Measurements from ENCODE around the gene PSD2. TPM values are rescaled to one million over a fixed set of nuclear protein-coding genes. Genes with fewer than 3 reads are reported as not detected.

PSD2 gene
- total RNA-seq, 1 experiment from 2014 or later, result not detected

DNA sequence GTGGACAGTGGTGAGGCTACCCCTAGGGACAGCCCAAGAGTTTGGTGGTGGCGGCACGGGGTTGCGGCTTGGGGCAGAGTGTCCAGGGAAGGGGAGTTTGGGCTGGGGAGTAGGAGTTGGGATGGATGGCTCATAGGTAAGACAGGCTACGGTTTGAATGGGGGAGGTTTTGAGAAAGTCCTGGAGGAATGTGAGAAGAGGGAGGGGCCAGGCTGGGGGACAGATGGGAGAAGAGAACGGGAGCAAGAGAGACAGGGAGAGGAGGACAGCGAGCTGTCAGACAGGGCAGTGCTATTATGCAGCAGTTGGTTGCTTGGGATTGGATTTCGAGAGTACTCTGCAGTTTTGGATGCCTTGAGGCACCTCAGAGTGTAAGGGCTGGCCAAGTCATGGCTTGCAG is 24.5 kb downstream of the PSD2 start:
- no peak overlapping the region for H3K4me2 ChIP-seq (ENCODE audit: low read length)
- no peaks in the 10 kb centered on the region for H3K9me2 ChIP-seq (replicated peaks; ENCODE audit: low read length)
- H3K9ac ChIP-seq (ENCODE audit: low read length), result no peak overlapping the region
- no TSS peak for BruUV-seq (replicated peaks)
- H3K4me3 ChIP-seq (ENCODE audit: low read length), result no peak overlapping the region
- no peaks in the 10 kb centered on the region for H3K79me2 ChIP-seq (ENCODE audit: low read length)
- DNase-seq (no peak), ATAC-seq (no peak)
- no peak overlapping the region for H2AFZ ChIP-seq (ENCODE audit: low read length)
- no peak overlapping the region for H3K27ac ChIP-seq (ENCODE audit: low read length)
- intact Hi-C loops (cut with micrococcal nuclease), result no loop called here
- TF ChIP-seq EZH2phosphoT487 (IDR thresholded peaks at IDR 0.05; ENCODE audit: borderline replicate concordance, low read length), result no peak
- no peak for TF ChIP-seq EZH2 (IDR thresholded peaks at IDR 0.05; ENCODE audit: low read length, unreplicated experiment)
- TF ChIP-seq, protein P1, sequence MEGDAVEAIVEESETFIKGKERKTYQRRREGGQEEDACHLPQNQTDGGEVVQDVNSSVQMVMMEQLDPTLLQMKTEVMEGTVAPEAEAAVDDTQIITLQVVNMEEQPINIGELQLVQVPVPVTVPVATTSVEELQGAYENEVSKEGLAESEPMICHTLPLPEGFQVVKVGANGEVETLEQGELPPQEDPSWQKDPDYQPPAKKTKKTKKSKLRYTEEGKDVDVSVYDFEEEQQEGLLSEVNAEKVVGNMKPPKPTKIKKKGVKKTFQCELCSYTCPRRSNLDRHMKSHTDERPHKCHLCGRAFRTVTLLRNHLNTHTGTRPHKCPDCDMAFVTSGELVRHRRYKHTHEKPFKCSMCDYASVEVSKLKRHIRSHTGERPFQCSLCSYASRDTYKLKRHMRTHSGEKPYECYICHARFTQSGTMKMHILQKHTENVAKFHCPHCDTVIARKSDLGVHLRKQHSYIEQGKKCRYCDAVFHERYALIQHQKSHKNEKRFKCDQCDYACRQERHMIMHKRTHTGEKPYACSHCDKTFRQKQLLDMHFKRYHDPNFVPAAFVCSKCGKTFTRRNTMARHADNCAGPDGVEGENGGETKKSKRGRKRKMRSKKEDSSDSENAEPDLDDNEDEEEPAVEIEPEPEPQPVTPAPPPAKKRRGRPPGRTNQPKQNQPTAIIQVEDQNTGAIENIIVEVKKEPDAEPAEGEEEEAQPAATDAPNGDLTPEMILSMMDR (conservative IDR thresholded peaks at IDR 0.05; ENCODE audit: low read depth, low read length), result no peak
- H3K27me3 ChIP-seq (ENCODE audit: low read length), result peaks cover 30% of the 10 kb centered on the region
- H3F3A ChIP-seq (ENCODE audit: low read length, unreplicated experiment), result no peaks in the 10 kb centered on the region
- no peaks in the 10 kb centered on the region for H3K9me3 ChIP-seq (ENCODE audit: low read length)
- no peaks in the 10 kb centered on the region for H3K4me1 ChIP-seq (ENCODE audit: insufficient read depth, low read length)
- ChIA-PET CTCF (no interaction called here), POLR2A (ENCODE audit: unreplicated experiment) (no interaction called here)
- no peaks in the 10 kb centered on the region for H4K20me1 ChIP-seq (ENCODE audit: low read length)
- no peaks in the 10 kb centered on the region for H3K36me3 ChIP-seq (ENCODE audit: low read depth, low read length)

- no peaks in the 10 kb centered on the region for H3K9me2 ChIP-seq (replicated peaks; ENCODE audit: low read length)
- TF ChIP-seq, protein P1 (conservative IDR thresholded peaks at IDR 0.05; ENCODE audit: low read depth, low read length), result no peak
- TF ChIP-seq EZH2phosphoT487 (IDR thresholded peaks at IDR 0.05; ENCODE audit: borderline replicate concordance, low read length) (no peak), EZH2 (IDR thresholded peaks at IDR 0.05; ENCODE audit: low read length, unreplicated experiment) (no peak)
- no peak overlapping the region for H3K9ac ChIP-seq (ENCODE audit: low read length)
- no TSS peak for BruUV-seq (replicated peaks)
- intact Hi-C loops (cut with micrococcal nuclease), result no loop called here
- no peaks in the 10 kb centered on the region for H3K4me1 ChIP-seq (ENCODE audit: insufficient read depth, low read length)
- H4K20me1 ChIP-seq (ENCODE audit: low read length), result no peaks in the 10 kb centered on the region
- no peaks in the 10 kb centered on the region for H3K36me3 ChIP-seq (ENCODE audit: low read depth, low read length)
- H3K79me2 ChIP-seq (ENCODE audit: low read length), result no peaks in the 10 kb centered on the region
- POLR2A ChIA-PET (ENCODE audit: unreplicated experiment), result no interaction called here
- no peak overlapping the region for H3K4me2 ChIP-seq (ENCODE audit: low read length)
- H3F3A ChIP-seq (ENCODE audit: low read length, unreplicated experiment), result no peaks in the 10 kb centered on the region
- no peak overlapping the region for H2AFZ ChIP-seq (ENCODE audit: low read length)
- no peak overlapping the region for H3K4me3 ChIP-seq (ENCODE audit: low read length)
- no peak for ATAC-seq
- H3K27ac ChIP-seq (ENCODE audit: low read length), result no peak overlapping the region
- H3K27me3 ChIP-seq (ENCODE audit: low read length), result peaks cover 34% of the 10 kb centered on the region
- CTCF ChIA-PET, result no interaction called here
- no peaks in the 10 kb centered on the region for H3K9me3 ChIP-seq (ENCODE audit: low read length)
- DNase-seq, result no peak
Measured at GRCh38 chr5:139820606-139821005, 25.0 kb downstream of the PSD2 start.

DNA sequence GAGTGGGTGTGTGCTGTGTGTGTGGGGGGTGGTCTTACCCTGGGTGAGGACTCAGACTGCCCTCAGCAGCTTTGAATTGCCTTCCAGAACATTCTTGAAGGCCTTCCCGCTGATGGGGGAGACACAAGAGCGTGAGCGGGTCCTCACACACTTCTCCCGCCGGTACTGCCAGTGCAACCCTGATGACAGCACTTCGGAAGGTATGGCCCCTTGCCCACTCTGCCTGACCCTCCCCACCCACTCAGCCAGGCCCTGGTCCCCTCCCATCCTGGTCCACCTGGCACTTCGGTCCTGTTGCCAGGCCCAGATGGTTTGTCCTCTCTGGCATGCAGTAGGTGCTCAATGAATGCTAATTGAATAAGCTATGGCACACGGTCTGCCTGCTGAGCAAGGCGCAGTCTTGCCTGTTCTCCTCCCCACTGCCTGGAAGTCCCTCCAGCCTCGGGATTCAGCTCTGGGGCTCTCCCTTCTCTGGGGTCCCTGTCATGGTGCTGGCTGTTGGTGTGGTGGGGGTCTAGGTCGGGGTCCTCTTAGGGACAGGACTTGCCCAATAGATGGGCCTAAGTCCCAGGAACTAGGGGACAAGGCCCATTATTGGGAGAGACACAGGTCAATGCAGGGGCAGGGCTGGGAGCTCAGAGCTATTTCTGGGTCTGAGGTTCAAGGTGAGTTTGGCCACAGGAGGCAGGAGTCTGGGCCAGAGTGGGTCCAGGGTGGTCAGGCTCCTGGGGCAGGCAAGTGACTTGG is 26.4 kb downstream of the PSD2 start:
- CTCF ChIA-PET, result no interaction called here

More for the DNA sequence above, 26.4 kb downstream of the PSD2 start:
- Histone ChIP-seq H4K20me1 (ENCODE audit: low read length) (no peaks in the 10 kb centered on the region), H3K9ac (ENCODE audit: low read length) (no peak overlapping the region), H3K27me3 (ENCODE audit: low read length) (peaks cover 33% of the 10 kb centered on the region), H3K4me2 (ENCODE audit: low read length) (no peak overlapping the region), H3K79me2 (ENCODE audit: low read length) (no peaks in the 10 kb centered on the region), H3K27ac (ENCODE audit: low read length) (no peak overlapping the region), H2AFZ (ENCODE audit: low read length) (no peak overlapping the region), H3K4me3 (ENCODE audit: low read length) (no peak overlapping the region), H3K4me1 (ENCODE audit: insufficient read depth, low read length) (no peaks in the 10 kb centered on the region), H3K9me3 (ENCODE audit: low read length) (no peaks in the 10 kb centered on the region), H3K36me3 (ENCODE audit: low read depth, low read length) (no peaks in the 10 kb centered on the region), H3K9me2 (replicated peaks; ENCODE audit: low read length) (no peaks in the 10 kb centered on the region), H3F3A (ENCODE audit: low read length, unreplicated experiment) (no peaks in the 10 kb centered on the region)
- no TSS peak for BruUV-seq (replicated peaks)
- POLR2A ChIA-PET (ENCODE audit: unreplicated experiment), result no interaction called here
- intact Hi-C loops (cut with micrococcal nuclease), result no loop called here
- DNase-seq (no peak), ATAC-seq (no peak)
- no peak for TF ChIP-seq EZH2 (IDR thresholded peaks at IDR 0.05; ENCODE audit: low read length, unreplicated experiment)
- TF ChIP-seq, protein P1 (conservative IDR thresholded peaks at IDR 0.05; ENCODE audit: low read depth, low read length), result no peak
- TF ChIP-seq EZH2phosphoT487 (IDR thresholded peaks at IDR 0.05; ENCODE audit: borderline replicate concordance, low read length), result no peak
